K562 (cell line): ENCODE data around the gene CHST2. TPM values are rescaled to one million over a fixed set of nuclear protein-coding genes. Genes with fewer than 3 reads are reported as not detected.

ENCODE experiments used
- ATAC-seq: fragments of 200-7000 bp; cut with Tn5 transposase; 3 replicates; pipeline ENCODE4 v1.9.1; 2020; ENCODE audit warnings: moderate library complexity
- BruUV-seq: library from RNA; stranded (reverse); fragments of 400-500 nt; replicated peaks from 2 replicates; lab custom pipeline; 2021; lab: Mats Ljungman, UMichigan
- CTCF ChIA-PET: fragments of 300-600 bp; formaldehyde crosslinking; extraction: SDS; loops from one replicate; lab custom pipeline; 2021; ENCODE audit warnings: low intra/inter-chr PET ratio; lab: Yijun Ruan, JAX
- POLR2A ChIA-PET: fragments of 300-600, 350-650 bp; sonication (Branson Sonifier 250); formaldehyde crosslinking; extraction: SDS; loops from one replicate; lab custom pipeline; 2021; ENCODE audit warnings: antibody characterized with exemption, inconsistent platforms; lab: Yijun Ruan, JAX
- DNase-seq, 4 experiments: peaks; one replicate each; pipeline versions ENCODE4 v3.0.0 to v3.0.0-alpha.2; 2011 to 2018; ENCODE audit warnings: low spot score in 3 of 4, mixed read lengths in 3 of 4; ENCODE audit errors: extremely low read depth in 1 of 4
- FAIRE-seq: peaks from 2 replicates; lab custom pipeline; 2011; peaks lifted over from hg19 to GRCh38; lab: Jason Lieb, UNC
- H2AFZ ChIP-seq: 2 replicates; pipeline ENCODE4 v1.6.0; 2011; ENCODE audit warnings: low read depth, low read length, control low read depth, inconsistent platforms
- H3K27ac ChIP-seq: fragments of 200-600 bp; 3 replicates; pipeline ENCODE4 v1.8.0; 2011; ENCODE audit warnings: low read depth, mild to moderate bottlenecking, control low read depth, inconsistent platforms, low read length, moderate library complexity, mixed read lengths; ENCODE audit errors: extremely low read depth
- H3K27me3 ChIP-seq, 2 experiments: fragments of 300-600 bp in 1 of 2; 2 replicates in 1 of 2; 3 replicates in 1 of 2; pipeline versions ENCODE4 v1.6.0 to v1.8.0; 2011; ENCODE audit warnings: inconsistent platforms in 2 of 2, low read length in 2 of 2, mild to moderate bottlenecking in 1 of 2, mixed read lengths in 1 of 2, moderate library complexity in 1 of 2; ENCODE audit not compliant: control insufficient read depth in 2 of 2, insufficient read depth in 2 of 2
- H3K36me3 ChIP-seq: fragments of 300-600 bp; 3 replicates; pipeline ENCODE4 v1.8.0; 2011; ENCODE audit warnings: mild to moderate bottlenecking, low read length, inconsistent platforms; ENCODE audit not compliant: control insufficient read depth, insufficient read depth
- H3K4me1 ChIP-seq, 2 experiments: fragments of 200-600 bp in 1 of 2; replicated peaks in 1 of 2; 2 replicates in 1 of 2; 3 replicates in 1 of 2; pipeline versions ENCODE4 v1.5.1 to v1.8.0; 2011; ENCODE audit warnings: inconsistent platforms in 2 of 2, low read length in 2 of 2, mild to moderate bottlenecking in 1 of 2, mixed read lengths in 1 of 2, moderate library complexity in 1 of 2; ENCODE audit not compliant: control insufficient read depth in 2 of 2, insufficient read depth in 2 of 2
- H3K4me2 ChIP-seq: 2 replicates; pipeline ENCODE4 v1.6.1; 2011; ENCODE audit warnings: low read length, control low read depth, inconsistent platforms, mixed read lengths; ENCODE audit not compliant: insufficient read depth
- H3K4me3 ChIP-seq: fragments of 200-600 bp; sonication (generic), shearing (Covaris generic); 2 replicates; pipeline ENCODE4 v1.5.1; 2016; ENCODE audit warnings: control low read depth, inconsistent platforms
- H3K79me2 ChIP-seq: fragments of 200-600 bp; 3 replicates; pipeline ENCODE4 v1.8.0; 2011; ENCODE audit warnings: low read length, inconsistent platforms; ENCODE audit not compliant: control insufficient read depth, insufficient read depth
- H3K9ac ChIP-seq, 2 experiments: 2 replicates each; pipeline versions ENCODE4 v1.6.0 to v1.6.1; 2011; ENCODE audit warnings: low read depth in 2 of 2, low read length in 2 of 2, control low read depth in 1 of 2, inconsistent platforms in 1 of 2, mild to moderate bottlenecking in 1 of 2, mixed read lengths in 1 of 2; ENCODE audit not compliant: insufficient read depth in 1 of 2
- H3K9me1 ChIP-seq: one replicate; pipeline ENCODE4 v1.6.0; 2011; ENCODE audit warnings: inconsistent platforms, mild to moderate bottlenecking, low read length, moderate library complexity; ENCODE audit not compliant: control insufficient read depth, insufficient read depth
- H3K9me3 ChIP-seq: replicated peaks from 2 replicates; pipeline ENCODE4 v1.5.1; 2011; ENCODE audit warnings: low read depth, low read length, inconsistent platforms; ENCODE audit not compliant: control insufficient read depth, insufficient read depth
- H4K20me1 ChIP-seq: replicated peaks from 2 replicates; pipeline ENCODE4 v1.6.1; 2011; ENCODE audit warnings: low read length, inconsistent platforms, mixed read lengths; ENCODE audit not compliant: control insufficient read depth, insufficient read depth
- ETS2 ChIP-seq: IDR thresholded peaks from 2 replicates; pipeline ENCODE4 v1.6.1; 2016; ENCODE audit warnings: borderline replicate concordance, missing genetic modification characterization, mild to moderate bottlenecking, moderate library complexity, missing compliant biosample characterization; ENCODE audit not compliant: poor library complexity, severe bottlenecking
- FOXK1 ChIP-seq: sonication (generic); formaldehyde crosslinking; IDR thresholded peaks from 2 replicates; pipeline ENCODE4 v1.8.0; 2022; ENCODE audit warnings: missing genetic modification reagents, mild to moderate bottlenecking, borderline replicate concordance
- KDM1A ChIP-seq, 2 experiments: fragments of 450-650 bp; IDR thresholded peaks; 2 replicates each; pipeline ENCODE4 v1.6.1; 2016; ENCODE audit warnings: mild to moderate bottlenecking in 2 of 2
- L3MBTL2 ChIP-seq: fragments of 450-650 bp; IDR thresholded peaks from 2 replicates; pipeline ENCODE4 v1.6.1; 2016; ENCODE audit warnings: mild to moderate bottlenecking, moderate library complexity
- LCOR ChIP-seq: sonication (generic); formaldehyde crosslinking; IDR thresholded peaks from 2 replicates; pipeline ENCODE4 v1.8.0; 2022; ENCODE audit warnings: mild to moderate bottlenecking, missing genetic modification reagents
- MECOM ChIP-seq: fragments of 250-450 bp; sonication (Bioruptor Pico); IDR thresholded peaks from 2 replicates; pipeline ENCODE4 v1.8.0; 2022; ENCODE audit warnings: inconsistent platforms
- SIN3B ChIP-seq: fragments of 450-650 bp; IDR thresholded peaks from 2 replicates; pipeline ENCODE4 v1.6.1; 2017; ENCODE audit warnings: low read depth, mild to moderate bottlenecking, moderate library complexity
- ZNF507 ChIP-seq: conservative IDR thresholded peaks from 2 replicates; pipeline ENCODE4 v1.6.1; 2017; ENCODE audit warnings: missing genetic modification characterization, missing compliant biosample characterization
- ZNF76 ChIP-seq: fragments of 250-450 bp; sonication (Bioruptor Pico); IDR thresholded peaks from 2 replicates; pipeline ENCODE4 v1.4.0; 2020; ENCODE audit warnings: mild to moderate bottlenecking, moderate library complexity, borderline replicate concordance
- WGBS: fragments of 100-300 bp; shearing (Covaris generic); methylation state at CpG from one replicate; pipeline ENCODE4 v1.1.6; 2016; ENCODE audit warnings: low coverage, mixed read lengths; ENCODE audit not compliant: insufficient coverage; ENCODE audit errors: missing lambda C conversion rate; 5-methylcytosine and 5-hydroxymethylcytosine counted together
- in situ Hi-C: fragments of 300-500 bp; cut with MboI; formaldehyde crosslinking; loops from 4 replicates; pipeline ENCODE4 v1.15.0; 2018; ENCODE audit warnings: inconsistent platforms, mixed read lengths
- intact Hi-C: fragments of 100-400 bp; cut with micrococcal nuclease; formaldehyde crosslinking; loops from 2 replicates; pipeline ENCODE4 v1.14.2; 2022
- polyA plus RNA-seq, 8 experiments: library from polyadenylated mRNA; depleted of rRNA in 4 of 8; stranded (reverse) in 5 of 8; unstranded in 3 of 8; fragments of >200 nt; fragmentation: Nextera tagmentation in 2 of 8; fragmentation: Illumina TruSeq in 1 of 8; extraction: Ambion mirVana in 2 of 8; extraction: Trizol in 1 of 8; gene quantifications; 2 replicates each; pipeline versions ENCODE4 v1.2.1 to v1.2.3, GENCODE V29; 2011 to 2014; ENCODE audit warnings: inconsistent platforms in 1 of 8, missing spikeins in 1 of 8
- total RNA-seq, 7 experiments: library from RNA; depleted of rRNA in 6 of 7; stranded (reverse); fragments of >200 nt in 6 of 7; fragmentation: Illumina TruSeq in 2 of 7; extraction: Trizol in 2 of 7; gene quantifications; 2 replicates each; pipeline versions ENCODE4 v1.2.1 to v1.2.3, GENCODE V29; 2011 to 2021; ENCODE audit warnings: low replicate concordance in 1 of 7
- TF ChIP-seq, protein P1 (sequence below): sonication (generic); formaldehyde crosslinking; IDR thresholded peaks from 2 replicates; pipeline ENCODE4 v1.8.1; 2023; ENCODE audit warnings: mild to moderate bottlenecking, missing genetic modification reagents
- TF ChIP-seq, protein P2 (sequence below): sonication (generic); formaldehyde crosslinking; IDR thresholded peaks from 2 replicates; pipeline ENCODE4 v1.8.0; 2022; ENCODE audit warnings: mild to moderate bottlenecking, missing genetic modification reagents

Gene CHST2
- total and polyA plus RNA-seq, 9 of the 15 experiments (the other 6 are each of a cell fraction or from before 2014, with no cell fraction given): 3.4 to 60.3 (median 13.9) TPM

DNA sequence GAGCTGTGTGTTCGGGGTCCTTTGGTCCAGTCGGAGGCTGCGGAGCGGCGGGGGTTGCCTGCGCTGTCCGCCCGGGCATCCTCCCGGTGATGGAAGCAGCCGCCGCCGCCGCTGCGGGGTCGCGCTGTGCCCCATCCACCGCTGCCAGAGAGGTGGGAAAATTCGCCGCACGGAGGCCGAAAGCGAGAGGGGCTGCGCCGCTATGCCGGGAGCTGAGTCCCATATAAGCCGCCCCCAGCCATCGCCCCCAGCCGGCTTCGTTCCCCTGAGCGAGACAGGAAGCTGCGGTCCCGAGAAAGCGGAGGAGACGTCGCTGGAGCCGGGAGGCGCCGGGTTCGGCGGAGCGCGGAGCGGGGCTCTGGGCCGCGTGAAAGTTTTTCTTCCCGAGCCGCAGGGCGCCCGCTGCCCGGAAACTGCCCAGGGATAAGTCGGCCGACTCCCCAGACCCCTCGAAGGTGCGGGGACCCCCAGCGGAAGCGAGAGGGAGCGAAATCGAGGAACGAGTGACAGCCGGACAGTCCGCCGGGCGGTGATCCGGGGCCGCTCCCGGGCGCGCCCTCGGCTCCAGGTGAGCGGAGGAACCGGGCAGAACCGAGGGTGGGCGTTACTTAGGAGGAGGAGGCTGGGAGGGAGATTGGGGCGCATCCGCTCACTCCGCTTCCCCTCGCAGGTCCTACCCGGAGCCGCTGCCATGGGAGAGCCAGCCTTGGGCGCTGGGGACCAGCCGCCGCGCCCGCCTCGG lies 574 bp downstream of the CHST2 start (continued):
- TF ChIP-seq LCOR: peak; percentile 46; the same call in 1 of the 2 replicates
- TF ChIP-seq, all 486 proteins: peak for 30

DNA sequence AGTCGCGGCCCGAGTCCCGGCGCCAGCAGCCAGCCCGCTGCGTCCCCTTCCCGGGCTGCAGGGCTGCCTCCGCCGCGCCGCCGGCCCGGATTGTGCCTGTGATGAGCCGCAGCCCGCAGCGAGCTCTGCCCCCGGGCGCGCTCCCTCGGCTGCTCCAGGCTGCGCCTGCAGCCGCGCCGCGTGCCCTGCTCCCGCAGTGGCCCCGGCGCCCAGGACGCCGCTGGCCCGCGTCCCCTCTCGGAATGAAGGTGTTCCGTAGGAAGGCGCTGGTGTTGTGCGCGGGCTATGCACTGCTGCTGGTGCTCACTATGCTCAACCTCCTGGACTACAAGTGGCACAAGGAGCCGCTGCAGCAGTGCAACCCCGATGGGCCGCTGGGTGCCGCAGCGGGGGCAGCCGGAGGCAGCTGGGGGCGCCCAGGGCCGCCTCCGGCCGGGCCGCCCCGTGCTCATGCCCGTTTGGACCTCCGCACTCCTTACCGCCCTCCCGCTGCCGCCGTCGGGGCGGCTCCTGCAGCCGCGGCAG lies 1.2 kb downstream of the CHST2 start:
- WGBS: 15% methylated on average over 38 of the region's 60 CpGs
- Histone ChIP-seq H3K4me2 (peak overlapping the region; percentile 92), H3K4me1 (peaks cover 34 to 46% of the 10 kb centered on the region in 2 experiments; a peak in 4 of 5 replicates), H3K4me3 (peak overlapping the region; percentile 89), H3K36me3 (peaks cover 16% of the 10 kb centered on the region; the same call in 2 of the 3 replicates), H3K79me2 (peaks cover 82% of the 10 kb centered on the region), H2AFZ (no peak overlapping the region; the same call in 1 of the 2 replicates), H3K9me1 (no peaks in the 10 kb centered on the region), H3K27ac (peak overlapping the region; percentile 99), H3K27me3 (no peaks in the 10 kb centered on the region), H4K20me1 (0 out of 2 replicates have a peak, but pooled peaks cover 4% of the 10 kb centered on the region), H3K9ac (peak overlapping the region; percentile 73 to 93; a peak in 3 of 4 replicates), H3K9me3 (peaks cover 7% of the 10 kb centered on the region)
- BruUV-seq: no TSS peak
- intact Hi-C loops (loop anchor here (5.0 kb wide), 2 partner anchors 62 to 227 kb away; no protein-coding TSS in a partner anchor), in situ Hi-C loops (no loop called here)
- FAIRE-seq (no peak), ATAC-seq (no peak; the same call in 1 of the 3 replicates), DNase-seq (peak in 3 of 4 experiments; percentile 38 to 43 (median 40))
- ChIA-PET CTCF (no interaction called here), POLR2A (interaction anchor here (1.3 kb wide), 1 partner anchor 28 kb away, joined by 4 read pairs; no protein-coding TSS in a partner anchor)
- TF ChIP-seq L3MBTL2 (peak; percentile 44; the same call in 1 of the 2 replicates), ZNF76 (CRISPR knock-in tag) (no peak), SIN3B (0 out of 2 replicates have a peak, but pooled peaks have one; percentile 38), KDM1A (IDR thresholded peaks at IDR 0.05) (no peak), ETS2 (no peak), MECOM (no peak), FOXK1 (no peak), ZNF507 (no peak)
- TF ChIP-seq, protein P1, sequence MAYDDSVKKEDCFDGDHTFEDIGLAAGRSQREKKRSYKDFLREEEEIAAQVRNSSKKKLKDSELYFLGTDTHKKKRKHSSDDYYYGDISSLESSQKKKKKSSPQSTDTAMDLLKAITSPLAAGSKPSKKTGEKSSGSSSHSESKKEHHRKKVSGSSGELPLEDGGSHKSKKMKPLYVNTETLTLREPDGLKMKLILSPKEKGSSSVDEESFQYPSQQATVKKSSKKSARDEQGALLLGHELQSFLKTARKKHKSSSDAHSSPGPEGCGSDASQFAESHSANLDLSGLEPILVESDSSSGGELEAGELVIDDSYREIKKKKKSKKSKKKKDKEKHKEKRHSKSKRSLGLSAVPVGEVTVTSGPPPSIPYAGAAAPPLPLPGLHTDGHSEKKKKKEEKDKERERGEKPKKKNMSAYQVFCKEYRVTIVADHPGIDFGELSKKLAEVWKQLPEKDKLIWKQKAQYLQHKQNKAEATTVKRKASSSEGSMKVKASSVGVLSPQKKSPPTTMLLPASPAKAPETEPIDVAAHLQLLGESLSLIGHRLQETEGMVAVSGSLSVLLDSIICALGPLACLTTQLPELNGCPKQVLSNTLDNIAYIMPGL (CRISPR knock-in tag): no peak
- TF ChIP-seq, protein P2, sequence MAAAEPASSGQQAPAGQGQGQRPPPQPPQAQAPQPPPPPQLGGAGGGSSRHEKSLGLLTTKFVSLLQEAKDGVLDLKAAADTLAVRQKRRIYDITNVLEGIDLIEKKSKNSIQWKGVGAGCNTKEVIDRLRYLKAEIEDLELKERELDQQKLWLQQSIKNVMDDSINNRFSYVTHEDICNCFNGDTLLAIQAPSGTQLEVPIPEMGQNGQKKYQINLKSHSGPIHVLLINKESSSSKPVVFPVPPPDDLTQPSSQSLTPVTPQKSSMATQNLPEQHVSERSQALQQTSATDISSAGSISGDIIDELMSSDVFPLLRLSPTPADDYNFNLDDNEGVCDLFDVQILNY (CRISPR knock-in tag): no peak
